ENCODE results near the gene CCDC32. TPM values are rescaled to one million over a fixed set of nuclear protein-coding genes. Genes with fewer than 3 reads are reported as not detected.

The CCDC32 gene
- total RNA-seq, 4 donors from 2014 or later: 26.0 to 37.2 (median 33.4) TPM

DNA sequence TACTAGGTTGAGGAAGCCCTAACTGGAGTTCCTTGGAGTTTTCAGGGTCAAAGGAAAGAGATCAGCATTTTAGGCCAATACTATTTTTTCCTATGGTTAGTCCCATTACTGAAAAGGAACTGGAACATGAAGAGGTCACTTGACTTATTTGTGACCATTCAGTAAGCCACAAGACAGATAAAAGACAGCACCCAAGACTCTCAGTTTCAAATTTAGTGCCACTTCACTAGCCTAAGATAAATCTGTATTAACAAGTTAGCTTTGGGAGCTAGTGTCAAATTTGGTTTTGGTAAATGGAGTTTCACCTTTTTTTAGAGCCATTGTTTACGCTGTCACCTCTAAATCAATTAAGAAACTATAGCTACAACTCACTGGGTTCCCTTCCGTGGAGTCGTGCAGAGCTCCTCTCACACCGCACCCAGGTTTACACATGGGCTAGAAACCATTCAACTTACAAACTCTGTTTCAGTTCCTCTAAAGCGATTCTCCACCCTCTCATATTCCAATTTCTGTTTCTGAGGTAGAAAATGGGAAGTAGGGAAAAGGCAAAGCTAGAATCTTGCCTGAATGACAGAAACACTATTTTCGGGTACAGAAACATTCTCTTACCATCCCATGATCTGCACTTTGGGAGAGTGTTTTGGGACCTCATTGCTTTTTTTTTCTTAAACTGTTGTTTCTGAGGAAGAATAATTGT is 14.4 kb downstream of the CCDC32 start:
- DNase-seq (ENCODE audit: low spot score) (no peak), ATAC-seq (ENCODE audit: low FRiP score) (no peak)
- TF ChIP-seq, protein P1, sequence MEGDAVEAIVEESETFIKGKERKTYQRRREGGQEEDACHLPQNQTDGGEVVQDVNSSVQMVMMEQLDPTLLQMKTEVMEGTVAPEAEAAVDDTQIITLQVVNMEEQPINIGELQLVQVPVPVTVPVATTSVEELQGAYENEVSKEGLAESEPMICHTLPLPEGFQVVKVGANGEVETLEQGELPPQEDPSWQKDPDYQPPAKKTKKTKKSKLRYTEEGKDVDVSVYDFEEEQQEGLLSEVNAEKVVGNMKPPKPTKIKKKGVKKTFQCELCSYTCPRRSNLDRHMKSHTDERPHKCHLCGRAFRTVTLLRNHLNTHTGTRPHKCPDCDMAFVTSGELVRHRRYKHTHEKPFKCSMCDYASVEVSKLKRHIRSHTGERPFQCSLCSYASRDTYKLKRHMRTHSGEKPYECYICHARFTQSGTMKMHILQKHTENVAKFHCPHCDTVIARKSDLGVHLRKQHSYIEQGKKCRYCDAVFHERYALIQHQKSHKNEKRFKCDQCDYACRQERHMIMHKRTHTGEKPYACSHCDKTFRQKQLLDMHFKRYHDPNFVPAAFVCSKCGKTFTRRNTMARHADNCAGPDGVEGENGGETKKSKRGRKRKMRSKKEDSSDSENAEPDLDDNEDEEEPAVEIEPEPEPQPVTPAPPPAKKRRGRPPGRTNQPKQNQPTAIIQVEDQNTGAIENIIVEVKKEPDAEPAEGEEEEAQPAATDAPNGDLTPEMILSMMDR (IDR thresholded peaks at IDR 0.05): no peak

DNA sequence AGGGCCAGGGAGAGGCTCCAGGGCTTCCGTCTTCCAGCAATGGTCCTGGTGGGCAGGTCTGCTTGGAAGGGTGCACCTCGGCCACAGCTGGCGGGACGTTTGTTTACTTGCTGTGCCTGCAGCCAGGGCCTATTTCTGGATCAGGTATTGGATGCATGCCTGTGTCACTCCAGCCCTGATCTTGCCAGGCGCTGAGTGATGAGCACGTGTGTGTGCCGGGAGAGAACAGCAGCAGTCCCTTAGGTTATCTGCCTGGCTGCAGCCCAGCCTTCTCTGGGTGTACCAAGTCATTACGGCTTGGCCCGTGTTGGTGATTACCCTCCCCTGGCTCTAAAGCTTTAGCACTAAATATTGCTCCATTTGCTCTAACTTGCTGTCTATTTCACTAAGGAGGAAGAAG is 14.9 kb downstream of the CCDC32 start:
- ATAC-seq (ENCODE audit: low FRiP score) (no peak), DNase-seq (ENCODE audit: low spot score) (no peak)
- TF ChIP-seq, protein P1 (IDR thresholded peaks at IDR 0.05): no peak

DNA sequence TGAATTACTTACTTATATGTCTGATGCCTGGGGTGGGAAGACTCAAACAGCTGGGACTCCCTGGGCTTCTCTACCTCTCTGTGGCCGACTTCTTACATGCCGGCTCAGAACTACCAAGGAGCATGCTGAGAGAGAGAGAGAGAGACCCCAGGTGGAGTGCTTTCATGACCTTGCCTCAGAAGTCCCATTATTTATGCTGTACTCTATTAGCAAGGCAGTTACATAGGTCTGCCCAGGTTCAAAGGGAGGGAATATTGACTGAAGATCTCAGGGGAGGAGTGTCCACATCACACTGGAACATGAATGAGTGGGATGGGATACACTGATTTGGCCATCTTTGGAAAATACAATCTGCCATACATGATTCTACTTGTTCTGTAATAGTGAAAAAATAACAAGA is 16.2 kb downstream of the CCDC32 start:
- ATAC-seq (ENCODE audit: low FRiP score) (no peak), DNase-seq (ENCODE audit: low spot score) (no peak)
- TF ChIP-seq, protein P1 (IDR thresholded peaks at IDR 0.05): no peak

DNA sequence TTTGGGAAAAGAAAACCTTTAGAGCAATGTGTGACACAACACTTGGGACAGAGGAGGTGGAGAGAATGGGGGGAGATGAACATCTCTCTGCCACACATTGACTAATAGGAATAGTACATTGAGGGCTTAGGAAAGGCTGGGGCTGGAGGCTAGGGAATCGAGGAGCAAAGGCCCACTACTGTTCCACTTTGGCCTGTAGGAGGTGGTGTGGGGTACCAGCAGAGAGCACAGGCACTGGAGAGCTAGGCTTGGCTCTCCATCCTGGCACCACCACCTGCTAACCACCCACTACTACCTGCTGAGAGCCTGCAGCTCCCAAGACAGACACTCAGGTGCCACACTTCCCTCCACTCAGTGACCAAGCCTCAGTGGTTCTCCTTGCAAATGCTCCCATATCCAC is 19.4 kb downstream of the CCDC32 start:
- no peak for ATAC-seq (ENCODE audit: low FRiP score)
- TF ChIP-seq, protein P1 (IDR thresholded peaks at IDR 0.05): no peak

DNA sequence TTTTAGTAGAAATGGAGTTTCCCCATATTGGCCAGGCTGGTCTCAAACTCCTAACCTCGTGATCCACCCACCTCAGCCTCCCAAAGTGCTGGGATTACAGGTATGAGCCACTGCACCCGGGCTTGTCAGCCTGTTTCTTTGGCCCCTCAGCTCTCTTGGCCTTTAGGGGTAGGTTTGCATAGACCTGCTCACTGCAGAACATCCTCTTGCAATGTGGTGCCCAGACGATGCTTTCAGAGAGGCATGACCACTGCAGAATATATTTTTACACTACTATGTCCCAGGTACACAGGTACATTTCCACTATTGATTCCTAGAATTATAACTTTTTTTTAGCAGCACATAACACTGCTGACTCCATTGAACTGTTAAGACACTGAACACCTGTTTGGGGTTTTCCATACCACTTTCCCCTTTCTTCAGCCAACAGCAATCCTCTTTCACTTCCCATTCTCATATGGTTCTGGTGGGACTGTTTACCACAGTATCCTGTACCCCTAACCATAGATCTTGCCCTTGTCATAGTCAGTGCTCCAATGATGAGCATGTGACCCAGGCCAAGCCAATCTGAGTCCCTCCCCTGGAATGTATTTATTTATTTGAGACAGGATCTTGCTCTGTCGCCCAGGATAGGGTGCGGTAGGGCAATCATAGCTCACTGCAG is 21.1 kb downstream of the CCDC32 start:
- TF ChIP-seq, protein P1 (IDR thresholded peaks at IDR 0.05): no peak
- DNase-seq (ENCODE audit: low spot score) (no peak), ATAC-seq (ENCODE audit: low FRiP score) (no peak)

More for the DNA sequence above, 19.4 kb downstream of the CCDC32 start:
- DNase-seq (ENCODE audit: low spot score): no peak

DNA sequence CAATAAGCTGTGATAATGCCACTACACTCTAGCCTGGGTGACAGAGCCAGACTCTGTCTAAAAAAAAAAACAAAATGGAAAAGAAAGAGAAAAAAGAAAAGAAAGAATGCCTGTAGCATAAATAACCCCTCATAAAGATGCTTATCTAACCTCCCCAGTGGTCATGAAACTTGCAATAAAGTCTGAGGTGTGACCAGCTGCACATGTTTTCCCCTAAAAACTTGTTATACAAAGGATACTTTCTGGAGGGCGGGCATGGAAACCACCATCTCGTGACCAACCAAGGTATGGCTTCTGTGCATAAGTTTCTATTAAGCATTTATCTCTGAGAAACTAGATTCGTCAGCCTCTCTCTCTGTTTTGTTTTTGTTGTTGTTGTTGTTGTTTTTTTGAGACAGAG is 21.8 kb downstream of the CCDC32 start:
- TF ChIP-seq, protein P1 (IDR thresholded peaks at IDR 0.05): no peak
- no peak for ATAC-seq (ENCODE audit: low FRiP score)
- DNase-seq (ENCODE audit: low spot score): no peak

DNA sequence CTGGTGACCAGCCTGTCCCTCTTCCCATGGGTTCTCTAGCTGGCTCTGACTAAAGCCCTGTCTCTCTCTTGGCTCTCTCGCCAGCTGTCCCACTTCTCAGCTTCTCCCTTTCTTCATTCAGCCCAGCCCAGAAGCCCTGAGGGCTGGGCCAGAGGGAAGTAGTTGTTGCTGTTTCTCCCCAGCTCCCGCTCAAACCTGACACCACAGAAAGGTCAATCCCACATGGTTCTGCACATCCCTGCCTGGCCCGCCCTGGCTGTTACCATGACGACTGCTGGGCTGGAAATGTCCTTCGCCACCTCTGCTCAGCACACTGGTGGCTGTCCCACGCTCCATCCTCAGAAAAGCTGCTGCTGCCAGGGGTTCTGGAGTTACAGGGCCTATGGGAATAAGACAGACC is 25.9 kb downstream of the CCDC32 start:
- DNase-seq (ENCODE audit: low spot score): no peak
- no peak for ATAC-seq (ENCODE audit: low FRiP score)
- TF ChIP-seq, protein P1 (IDR thresholded peaks at IDR 0.05): no peak

Measured in omental fat pad (tissue), 4 donors.